HG02642 (cell line): ENCODE results near the gene CLCN4.

Experiments used
- ATAC-seq: cut with Tn5 transposase; IDR thresholded peaks from one replicate; pipeline ENCODE4 v1.9.1; 2021; ENCODE audit warnings: mild to moderate bottlenecking; ENCODE audit not compliant: unreplicated experiment, poor library complexity

The CLCN4 gene

DNA sequence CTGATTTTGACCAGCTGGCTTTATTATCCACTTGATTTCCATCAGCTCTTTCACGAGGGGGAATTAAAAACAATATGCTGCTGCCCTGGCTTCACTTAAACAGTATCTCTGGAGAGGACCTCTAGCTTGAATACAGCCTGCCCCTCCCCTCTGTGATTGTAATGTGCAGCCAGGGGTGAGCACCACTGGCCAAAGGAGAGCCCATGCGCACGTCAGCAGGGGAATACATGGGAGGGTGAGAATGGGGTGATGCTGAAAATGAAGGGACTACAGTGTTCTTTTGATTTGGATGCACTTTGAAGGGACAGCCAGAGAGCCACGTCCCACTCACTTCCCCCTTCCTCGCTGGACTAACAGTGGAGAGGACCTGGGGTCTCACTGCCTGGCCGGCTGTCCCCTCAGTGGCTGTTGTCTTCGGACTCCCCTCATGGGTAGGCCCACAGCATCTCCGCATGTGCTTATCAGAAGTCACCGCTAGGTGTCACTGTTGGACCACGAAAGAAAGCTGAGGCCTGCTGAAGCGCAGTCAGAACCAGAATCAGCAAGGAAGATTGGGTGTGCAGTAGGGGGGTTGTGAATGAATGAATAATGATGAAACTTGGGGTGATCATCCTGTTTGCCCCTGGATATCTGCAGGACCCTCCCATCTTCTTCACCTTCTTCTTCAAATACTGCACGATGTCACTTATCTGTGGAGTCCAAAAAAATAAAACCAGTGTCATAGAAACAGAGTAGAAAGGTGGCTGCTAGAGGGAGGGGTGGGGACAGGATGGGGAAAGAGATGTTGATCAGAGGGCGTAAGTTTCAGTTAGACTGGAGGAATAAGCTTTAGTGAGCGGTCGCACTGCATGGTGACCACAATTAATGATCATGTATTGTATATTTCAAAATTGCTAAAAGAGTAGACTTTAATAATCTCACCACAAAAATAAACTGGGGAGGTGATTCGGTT lies 32.8 kb downstream of the CLCN4 start:
- peak; percentile 73 for ATAC-seq

DNA sequence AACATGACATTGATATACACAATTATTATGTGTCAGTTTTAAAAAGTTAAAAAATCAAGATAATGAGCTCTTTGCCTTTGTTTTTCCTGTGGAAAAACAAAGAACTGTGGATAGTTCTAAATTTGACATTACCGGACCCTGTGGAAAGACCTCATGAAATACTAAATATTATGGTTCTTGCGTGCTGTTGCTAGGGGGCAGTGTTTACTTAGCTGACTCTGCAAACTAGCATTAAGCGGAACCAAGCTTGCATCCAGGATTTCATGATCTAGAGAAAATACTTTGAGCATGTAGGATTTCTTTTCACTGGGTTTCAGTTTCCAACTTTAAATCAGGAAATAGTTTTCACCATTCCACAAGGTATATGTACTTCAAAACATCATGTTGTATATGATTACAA lies 33.6 kb downstream of the CLCN4 start:
- no peak for ATAC-seq

DNA sequence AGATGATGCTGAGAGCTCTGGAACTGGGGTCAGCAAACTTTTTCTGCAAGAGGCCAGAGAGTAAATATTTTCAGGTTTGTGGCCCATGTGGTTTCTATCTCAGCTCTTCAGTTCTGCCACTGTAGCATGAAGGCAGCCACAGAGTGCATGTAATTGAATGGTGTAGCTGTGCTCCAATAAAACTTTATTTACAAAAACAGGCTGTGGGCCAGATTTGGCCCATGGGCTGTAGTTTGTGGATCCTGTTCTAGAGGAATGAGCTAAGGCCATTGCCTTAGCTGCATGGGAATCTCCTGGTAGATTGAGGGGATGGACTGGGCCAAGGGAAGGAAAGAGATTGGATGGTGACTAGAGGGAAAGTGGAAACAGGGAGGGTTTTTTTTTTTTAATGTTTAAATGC lies 36.8 kb downstream of the CLCN4 start:
- ATAC-seq = no peak

DNA sequence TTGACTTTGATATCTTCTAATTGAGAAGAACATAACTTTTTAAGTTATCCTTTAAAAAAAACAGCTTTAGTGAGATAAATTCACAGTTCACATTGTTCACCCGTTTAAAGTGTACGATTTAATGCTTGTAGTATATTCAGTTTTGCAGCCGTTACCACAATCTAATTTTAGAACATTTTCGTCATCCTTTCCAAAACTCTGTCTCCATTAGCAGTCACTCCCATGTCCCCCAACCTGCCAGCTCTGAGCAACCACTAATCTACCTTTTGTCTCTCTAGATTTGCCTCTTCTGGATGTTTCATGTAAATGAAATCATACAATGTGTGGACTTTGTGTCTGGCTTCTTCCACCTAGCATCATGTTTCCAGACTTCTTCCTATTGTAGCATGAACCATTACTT lies 38.6 kb downstream of the CLCN4 start:
- ATAC-seq = no peak

DNA sequence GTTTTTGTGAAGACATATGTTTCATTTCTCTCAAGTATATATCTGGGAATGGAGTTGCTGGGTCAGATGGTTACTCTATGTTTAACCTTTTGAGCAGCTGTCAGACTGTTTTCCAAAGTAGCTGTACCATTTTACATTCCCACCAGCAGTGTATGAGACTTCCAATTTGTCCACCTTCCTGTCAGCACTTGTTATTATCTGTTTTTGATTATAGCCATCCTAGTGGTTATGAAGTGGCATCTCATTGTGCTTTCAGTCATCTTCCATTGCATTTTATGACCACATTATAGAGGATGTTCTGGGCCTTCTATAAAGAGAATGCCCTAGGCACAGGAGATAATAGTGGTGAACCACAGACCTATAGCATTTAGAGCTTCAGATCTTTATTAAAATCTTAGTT lies 39.2 kb downstream of the CLCN4 start:
- no peak for ATAC-seq

DNA sequence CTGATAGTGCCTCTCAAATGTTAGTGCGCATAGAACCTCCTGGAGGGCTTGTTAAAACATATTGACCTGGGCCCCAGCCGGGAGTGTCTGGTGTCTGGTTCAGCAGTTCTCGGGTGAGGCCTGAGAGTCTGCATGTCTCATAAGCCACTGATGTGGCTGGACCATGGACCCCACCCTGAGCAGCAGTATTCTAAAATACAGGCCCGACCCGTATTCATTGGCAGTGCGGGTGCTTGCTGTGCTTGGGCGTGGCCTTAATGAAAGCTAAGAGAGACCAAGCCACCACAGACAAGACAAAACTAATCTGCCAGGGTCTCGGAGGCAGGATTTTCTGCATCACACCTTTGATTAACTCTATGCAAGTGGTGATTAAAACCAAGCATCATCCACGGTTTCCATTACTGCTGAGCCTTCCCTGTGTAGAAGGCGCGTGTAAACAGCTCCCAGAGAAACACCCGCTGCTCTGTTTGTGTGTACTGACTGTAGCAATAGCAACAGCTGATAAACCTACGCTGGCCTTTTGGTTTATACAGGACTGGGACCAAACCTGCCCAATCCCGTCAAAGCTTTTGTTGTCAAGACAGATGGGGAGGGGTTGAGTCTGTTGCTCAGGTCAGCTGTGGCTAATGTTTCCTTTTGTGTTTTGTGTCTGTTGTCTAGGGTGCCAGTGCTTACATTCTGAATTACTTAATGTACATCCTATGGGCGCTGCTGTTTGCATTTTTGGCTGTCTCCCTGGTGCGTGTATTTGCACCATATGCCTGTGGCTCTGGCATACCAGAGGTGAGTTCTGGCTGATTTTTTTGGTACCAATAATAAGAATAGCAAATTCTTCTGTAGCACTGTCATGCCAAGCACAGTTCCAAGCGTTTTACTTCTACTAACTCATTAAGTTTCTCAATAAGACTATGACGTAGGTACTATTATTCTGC lies 40.8 kb downstream of the CLCN4 start:
- no peak for ATAC-seq

DNA sequence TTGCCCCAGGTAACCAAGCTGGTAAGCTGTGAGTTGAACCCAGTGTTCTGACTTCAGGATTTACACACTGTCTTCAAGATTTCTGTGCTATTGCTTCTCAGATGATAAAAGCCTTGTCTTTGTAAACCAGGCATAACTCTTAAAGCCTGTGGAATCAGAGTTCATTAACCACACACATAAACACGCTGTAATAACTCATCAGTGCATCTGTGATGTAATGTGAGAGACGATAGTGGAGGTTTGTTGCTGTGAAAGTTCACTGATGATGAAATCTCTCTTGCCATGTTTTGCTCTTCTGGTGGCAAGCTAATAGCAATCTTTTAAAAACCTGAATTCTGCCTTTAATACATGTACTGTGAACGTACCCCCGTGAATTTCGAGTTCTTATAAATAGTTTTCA lies 41.5 kb downstream of the CLCN4 start:
- ATAC-seq = no peak

DNA sequence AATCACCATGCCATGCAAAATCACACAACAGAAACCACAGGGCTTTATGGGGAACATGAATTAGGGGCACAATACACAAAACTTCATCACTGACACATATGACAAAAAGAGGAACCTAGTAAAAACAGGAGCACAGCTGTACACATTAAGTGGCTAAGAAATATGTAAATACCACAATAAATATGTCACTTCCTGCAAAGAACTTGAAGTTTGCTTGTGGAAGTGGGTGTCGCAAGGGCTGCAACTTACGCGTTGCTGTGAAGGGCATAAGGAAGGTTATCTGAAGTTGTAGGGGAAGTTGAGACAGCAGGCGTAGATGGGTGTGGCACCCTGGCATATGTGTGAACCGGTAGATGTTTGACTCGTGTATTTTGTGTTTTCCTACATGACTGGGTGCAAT lies 42.4 kb downstream of the CLCN4 start:
- no peak for ATAC-seq

DNA sequence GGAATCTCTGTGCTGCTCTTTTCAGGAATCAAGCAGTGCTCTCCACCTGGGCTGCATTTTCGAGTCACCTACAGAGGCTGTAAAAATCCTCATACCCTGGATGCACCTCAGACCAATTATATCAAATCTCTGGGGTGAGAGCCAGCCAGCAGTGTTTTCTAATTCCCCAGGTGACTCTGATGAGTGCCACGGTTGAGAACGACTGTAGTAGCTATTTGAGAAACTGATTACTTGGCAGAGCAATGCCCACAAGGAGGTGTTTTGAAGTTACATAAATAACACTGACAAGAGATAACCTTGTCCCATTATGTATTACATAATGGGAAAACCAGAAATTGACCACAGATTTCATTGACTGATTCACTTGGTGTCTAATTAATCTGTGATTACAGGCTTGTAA lies 46.8 kb downstream of the CLCN4 start:
- ATAC-seq = no peak

DNA sequence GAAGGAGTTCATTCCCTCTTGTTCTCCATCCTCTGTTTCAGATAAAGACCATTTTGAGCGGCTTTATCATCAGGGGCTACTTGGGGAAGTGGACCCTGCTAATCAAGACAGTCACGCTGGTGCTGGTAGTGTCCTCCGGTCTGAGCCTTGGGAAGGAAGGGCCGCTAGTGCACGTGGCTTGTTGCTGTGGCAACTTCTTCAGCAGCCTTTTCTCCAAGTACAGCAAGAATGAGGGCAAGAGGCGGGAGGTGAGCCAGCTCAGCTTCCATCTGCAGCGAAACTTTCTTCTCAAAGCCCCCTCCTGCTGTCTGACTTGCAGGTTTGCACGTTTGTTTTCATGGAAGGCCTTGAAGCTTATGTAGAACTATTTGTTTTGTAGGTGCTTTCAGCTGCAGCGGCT lies 49.5 kb downstream of the CLCN4 start:
- no peak for ATAC-seq

DNA sequence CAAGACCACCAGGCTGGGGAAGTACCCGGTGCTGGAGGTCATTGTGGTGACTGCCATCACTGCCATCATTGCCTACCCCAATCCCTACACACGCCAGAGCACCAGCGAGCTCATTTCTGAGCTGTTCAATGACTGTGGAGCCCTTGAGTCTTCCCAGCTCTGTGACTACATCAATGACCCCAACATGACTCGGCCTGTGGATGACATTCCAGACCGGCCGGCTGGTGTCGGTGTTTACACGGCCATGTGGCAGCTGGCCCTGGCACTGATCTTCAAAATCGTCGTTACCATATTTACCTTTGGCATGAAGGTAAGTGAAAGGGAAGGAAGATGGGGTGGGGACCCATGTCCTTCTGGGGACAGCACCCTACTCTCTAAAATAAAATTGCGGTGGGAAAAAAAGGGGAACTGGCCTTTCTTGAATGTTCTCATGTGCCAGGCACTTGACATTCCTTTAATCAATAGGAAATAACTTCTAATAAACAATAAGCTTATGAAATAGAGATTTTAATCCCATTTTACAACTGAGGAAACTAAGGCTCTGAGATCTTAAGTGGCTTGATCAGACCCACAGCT lies 51.6 kb downstream of the CLCN4 start:
- no peak for ATAC-seq

DNA sequence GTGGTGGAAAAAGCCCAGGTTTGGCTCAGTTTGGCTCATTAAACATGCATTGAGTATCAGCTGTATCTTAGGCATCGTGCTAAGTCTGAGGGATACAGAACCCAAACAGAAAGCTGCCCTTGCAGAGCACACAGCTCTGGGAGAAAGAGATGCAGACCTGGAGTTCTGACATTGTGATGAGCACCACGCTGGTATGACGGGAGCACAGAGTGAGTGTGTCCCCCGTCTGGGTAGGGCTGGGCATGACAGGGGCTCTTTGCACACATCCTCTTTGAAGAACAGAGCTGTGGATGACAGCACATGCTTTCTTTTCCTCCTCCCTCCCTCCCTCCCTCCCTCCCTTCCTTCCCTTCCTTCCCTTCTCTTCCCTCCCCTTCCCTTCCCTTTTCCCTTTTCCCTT lies 52.2 kb downstream of the CLCN4 start:
- no peak for ATAC-seq

DNA sequence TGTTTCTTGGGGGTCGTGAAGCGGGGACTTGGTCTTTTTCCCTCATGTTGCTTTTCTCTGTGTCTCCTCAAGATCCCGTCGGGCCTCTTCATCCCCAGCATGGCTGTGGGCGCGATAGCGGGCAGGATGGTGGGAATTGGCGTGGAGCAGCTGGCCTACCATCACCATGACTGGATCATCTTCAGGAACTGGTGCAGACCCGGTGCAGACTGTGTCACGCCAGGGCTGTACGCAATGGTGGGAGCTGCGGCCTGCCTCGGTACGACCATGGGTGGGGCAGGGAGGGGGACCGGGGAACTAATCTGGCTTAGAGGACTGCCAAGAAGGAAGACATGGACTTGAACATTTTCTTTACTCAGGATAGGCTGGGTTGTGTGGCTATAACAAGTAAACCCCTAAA lies 55.6 kb downstream of the CLCN4 start:
- no peak for ATAC-seq

DNA sequence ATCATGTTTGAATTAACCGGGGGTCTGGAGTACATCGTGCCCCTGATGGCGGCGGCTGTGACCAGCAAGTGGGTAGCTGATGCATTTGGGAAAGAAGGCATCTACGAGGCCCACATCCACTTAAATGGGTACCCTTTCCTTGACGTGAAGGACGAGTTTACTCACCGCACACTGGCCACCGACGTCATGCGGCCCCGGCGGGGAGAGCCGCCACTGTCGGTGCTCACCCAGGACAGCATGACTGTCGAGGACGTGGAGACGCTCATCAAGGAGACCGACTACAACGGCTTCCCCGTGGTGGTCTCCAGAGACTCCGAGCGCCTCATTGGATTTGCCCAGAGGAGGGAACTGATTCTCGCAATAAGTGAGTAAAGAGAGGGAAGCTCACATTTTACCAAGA lies 56.9 kb downstream of the CLCN4 start:
- ATAC-seq = no peak

DNA sequence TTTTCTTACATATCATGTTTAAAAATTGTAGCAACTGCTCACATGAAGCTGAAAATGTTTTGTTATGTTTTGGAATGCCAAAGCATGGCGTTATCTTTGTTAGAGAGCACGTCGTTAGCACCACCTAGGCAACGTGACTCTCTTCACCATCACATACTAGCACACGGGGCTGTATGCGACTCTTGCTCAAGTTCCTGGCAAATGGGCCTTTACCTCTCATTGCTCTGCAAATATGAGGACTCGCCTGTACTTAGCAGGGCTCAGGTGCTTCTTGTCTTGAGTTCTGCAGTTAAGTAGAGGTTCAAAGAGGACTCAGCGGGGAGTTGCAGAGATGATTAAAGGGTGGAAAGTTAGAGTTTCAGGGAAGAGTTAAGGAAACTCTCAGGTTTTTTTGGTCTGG lies 59.4 kb downstream of the CLCN4 start:
- ATAC-seq = no peak

DNA sequence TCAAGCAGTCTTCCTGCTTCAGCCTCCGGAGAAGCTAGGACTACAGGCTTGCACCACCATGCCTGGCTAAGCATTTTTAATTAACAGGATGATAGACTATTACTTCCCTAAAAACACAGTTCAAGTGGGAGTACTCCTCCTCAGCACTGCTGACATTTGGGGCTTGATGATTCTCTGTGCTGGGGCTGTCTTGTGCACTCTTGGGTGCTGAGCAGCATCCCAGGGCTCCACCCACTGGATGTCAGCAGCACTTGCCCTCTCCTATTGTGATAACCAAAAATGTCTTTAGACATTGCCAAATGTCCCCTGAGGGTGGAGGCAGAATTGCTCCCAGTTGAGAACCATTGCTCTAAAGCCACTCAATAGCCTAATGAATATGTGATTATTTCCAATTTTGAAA lies 60.4 kb downstream of the CLCN4 start:
- no peak for ATAC-seq

DNA sequence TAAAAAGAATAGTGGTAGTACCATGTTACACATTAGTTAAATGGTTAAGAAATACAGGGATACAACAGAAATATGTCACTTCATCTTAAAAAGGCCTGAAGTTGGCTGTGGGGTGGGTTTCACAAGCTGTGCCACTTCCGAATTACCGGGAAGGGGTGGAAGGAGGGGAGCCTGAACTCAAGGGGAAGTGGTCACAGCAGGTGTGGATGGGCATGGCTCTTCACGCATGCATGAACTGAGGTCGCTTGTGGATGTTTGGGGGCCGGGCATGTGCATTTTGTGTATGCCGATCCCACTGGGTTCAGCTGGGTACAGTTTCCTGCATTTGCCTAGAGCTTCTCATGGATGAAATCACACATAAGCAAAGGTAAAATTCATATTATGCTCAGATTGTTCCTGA lies 64.9 kb downstream of the CLCN4 start:
- no peak for ATAC-seq

DNA sequence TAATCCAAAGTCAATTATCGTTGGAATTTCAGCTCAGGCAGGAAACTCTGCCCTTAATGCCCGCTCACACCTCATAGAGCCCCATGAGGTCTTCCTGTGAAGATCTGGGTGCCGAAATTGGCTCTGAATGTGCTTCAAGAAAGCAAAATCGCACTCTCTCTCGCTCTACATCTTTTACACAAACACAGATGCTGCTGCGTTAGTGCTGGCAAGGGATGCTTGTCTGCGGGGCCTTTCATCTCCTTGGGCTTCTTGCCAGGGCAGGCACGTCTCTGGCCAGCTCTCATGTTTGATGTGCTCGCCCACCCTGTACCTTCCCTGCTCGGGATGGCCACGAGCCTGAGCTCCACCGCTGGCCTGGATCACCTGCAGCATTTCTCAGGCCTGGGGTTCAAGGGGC lies 66.5 kb downstream of the CLCN4 start:
- ATAC-seq = no peak

DNA sequence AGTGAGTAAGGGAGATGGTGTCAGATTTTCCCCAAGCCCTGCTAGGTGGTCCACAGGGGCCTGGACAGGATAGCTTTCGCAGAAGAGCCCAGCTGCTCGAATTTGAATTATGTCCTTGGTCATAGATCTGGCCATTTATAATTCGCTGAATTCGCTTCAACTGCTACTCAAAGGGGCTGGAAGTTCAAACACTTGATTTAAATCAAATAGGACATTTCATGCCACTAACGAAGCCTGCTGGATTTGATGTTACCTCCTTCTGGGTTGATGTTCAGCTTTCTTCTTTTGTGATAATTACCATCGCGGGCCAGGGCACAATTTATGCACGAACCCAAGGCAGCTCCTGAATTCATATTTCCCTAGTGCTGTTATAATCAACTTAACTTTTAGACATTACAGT lies 67.0 kb downstream of the CLCN4 start:
- ATAC-seq = no peak

DNA sequence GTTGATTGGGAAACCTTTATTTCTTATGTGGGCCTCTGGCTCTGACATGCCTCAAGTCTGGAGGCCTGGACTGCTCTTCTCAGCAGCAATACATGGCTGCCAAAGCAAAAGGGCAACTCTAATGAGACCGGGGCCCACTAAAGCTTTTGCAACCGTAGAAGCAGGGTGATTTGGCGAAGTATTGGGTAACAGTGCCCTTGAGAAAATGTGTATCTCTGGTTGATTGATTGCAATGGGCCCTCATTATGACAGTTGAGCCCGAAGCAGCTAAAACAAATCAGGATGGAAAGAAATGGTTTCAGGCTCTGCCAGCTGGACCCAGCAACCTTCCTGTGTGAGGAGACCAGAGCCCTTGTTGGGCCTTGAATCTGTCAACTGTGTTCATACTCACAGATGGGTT lies 73.4 kb downstream of the CLCN4 start:
- no peak for ATAC-seq

DNA sequence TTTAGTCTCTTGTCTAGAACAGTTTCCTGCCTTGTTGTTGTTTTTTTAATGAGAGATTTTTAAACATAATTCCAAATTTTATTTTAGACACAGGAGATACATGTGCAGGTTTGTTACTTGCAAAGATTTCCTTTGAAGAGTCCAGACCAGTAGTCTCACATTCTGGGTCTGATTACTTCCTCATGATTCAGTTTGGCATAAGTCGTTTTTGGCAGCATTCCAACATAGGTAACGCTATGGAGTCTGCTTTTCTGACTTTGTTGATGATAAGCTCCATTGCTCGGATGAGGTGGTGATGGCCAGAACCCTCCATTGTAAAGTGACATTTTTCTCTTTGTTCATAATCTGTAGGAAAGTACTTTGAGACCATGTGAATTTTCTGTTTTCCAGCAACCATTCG lies 74.7 kb downstream of the CLCN4 start:
- no peak for ATAC-seq
